Loucy (cell line): ENCODE measurements around the gene PLTP.

Experiments
- EZH2phosphoT487 ChIP-seq: fragments of 200-600 bp; IDR thresholded peaks from 2 replicates; pipeline ENCODE4 v1.6.1; 2018; ENCODE audit warnings: antibody characterized with exemption, mild to moderate bottlenecking, moderate library complexity, borderline replicate concordance
- TF ChIP-seq, protein P1 (sequence below): fragments of 200-600 bp; sonication (generic); conservative IDR thresholded peaks from 2 replicates; pipeline ENCODE4 v1.5.1; 2014; ENCODE audit warnings: mild to moderate bottlenecking, antibody characterized with exemption, low read length

GRCh38 chr20:45867819-45868176 lies 44.2 kb downstream of the PLTP start:
- TF ChIP-seq, protein P1, sequence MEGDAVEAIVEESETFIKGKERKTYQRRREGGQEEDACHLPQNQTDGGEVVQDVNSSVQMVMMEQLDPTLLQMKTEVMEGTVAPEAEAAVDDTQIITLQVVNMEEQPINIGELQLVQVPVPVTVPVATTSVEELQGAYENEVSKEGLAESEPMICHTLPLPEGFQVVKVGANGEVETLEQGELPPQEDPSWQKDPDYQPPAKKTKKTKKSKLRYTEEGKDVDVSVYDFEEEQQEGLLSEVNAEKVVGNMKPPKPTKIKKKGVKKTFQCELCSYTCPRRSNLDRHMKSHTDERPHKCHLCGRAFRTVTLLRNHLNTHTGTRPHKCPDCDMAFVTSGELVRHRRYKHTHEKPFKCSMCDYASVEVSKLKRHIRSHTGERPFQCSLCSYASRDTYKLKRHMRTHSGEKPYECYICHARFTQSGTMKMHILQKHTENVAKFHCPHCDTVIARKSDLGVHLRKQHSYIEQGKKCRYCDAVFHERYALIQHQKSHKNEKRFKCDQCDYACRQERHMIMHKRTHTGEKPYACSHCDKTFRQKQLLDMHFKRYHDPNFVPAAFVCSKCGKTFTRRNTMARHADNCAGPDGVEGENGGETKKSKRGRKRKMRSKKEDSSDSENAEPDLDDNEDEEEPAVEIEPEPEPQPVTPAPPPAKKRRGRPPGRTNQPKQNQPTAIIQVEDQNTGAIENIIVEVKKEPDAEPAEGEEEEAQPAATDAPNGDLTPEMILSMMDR: no peak
- no peak for TF ChIP-seq EZH2phosphoT487
